Stimulated activated CD4-positive, alpha-beta T cell treated with anti-CD3 and anti-CD28 coated beads, TNF-alpha, amount 100 ng/mL, for 24 hours (primary cell): ENCODE measurements around the gene SLFN12L.
A peak's percentile ranks its signal among the peaks of the same experiment; 100 is the strongest.
"Not testable (repeated sequence)": the region's sequence is repeated elsewhere in the genome, so short reads cannot be mapped to it uniquely, and the experiment has no call there.

Source experiments
- DNase-seq, 3 experiments: peaks; one replicate each; pipeline ENCODE4 v3.0.0-alpha.2; 2020; ENCODE audit warnings: low read depth in 3 of 3

The SLFN12L gene

GRCh38 chr17:35537601-35538141 is at the start of gene SLFN12L:
TSS of gene SLFN12L (minus strand) at chr17:35537678. CDS start at chr17:35522364, 15,314 bp downstream.
- DNase-seq, result no peak

GRCh38 chr17:35586569-35587073 is 49.1 kb upstream of the SLFN12L start:
- no peak for DNase-seq

- DNase-seq, result no peak
Observed at GRCh38 chr17:35584061-35584460, 46.6 kb upstream of the SLFN12L start.

- DNase-seq, result no peak
Observed at GRCh38 chr17:35578929-35579432, 41.5 kb upstream of the SLFN12L start.

- DNase-seq, result peak; percentile 71 to 82 (median 76)
Observed at GRCh38 chr17:35578197-35578928, 40.9 kb upstream of the SLFN12L start, which contains the start of gene PEX12. TSS of gene PEX12 (minus strand) at chr17:35578571. CDS start at chr17:35578021, 550 bp downstream.

GRCh38 chr17:35577830-35578196 is 40.3 kb upstream of the SLFN12L start:
- DNase-seq, result no peak

- no peak for DNase-seq
Observed at GRCh38 chr17:35575759-35576158, 38.3 kb upstream of the SLFN12L start.

- DNase-seq, result no peak
Observed at GRCh38 chr17:35569405-35569804, 31.9 kb upstream of the SLFN12L start.

GRCh38 chr17:35568561-35568960 is 31.1 kb upstream of the SLFN12L start:
- peak in 2 of 3 experiments; percentile 38 to 48 for DNase-seq

GRCh38 chr17:35566968-35567367 is 29.5 kb upstream of the SLFN12L start:
- DNase-seq, result no peak

GRCh38 chr17:35563181-35563580 is 25.7 kb upstream of the SLFN12L start:
- not testable (repeated sequence) for DNase-seq

GRCh38 chr17:35560703-35561102 is 23.2 kb upstream of the SLFN12L start, which contains the start of gene SLFN14:
TSS of gene SLFN14 (minus strand) at chr17:35560819. CDS start at chr17:35558062, 2,757 bp downstream.
- DNase-seq, result no peak

- DNase-seq, result no peak
Observed at GRCh38 chr17:35559495-35560210, 22.2 kb upstream of the SLFN12L start.

GRCh38 chr17:35557353-35557752 is 19.9 kb upstream of the SLFN12L start:
- DNase-seq, result no peak

GRCh38 chr17:35555691-35556090 is 18.2 kb upstream of the SLFN12L start:
- no peak for DNase-seq

GRCh38 chr17:35554668-35555067 is 17.2 kb upstream of the SLFN12L start:
- no peak for DNase-seq

- DNase-seq, result no peak
Observed at GRCh38 chr17:35553310-35553709, 15.8 kb upstream of the SLFN12L start.

GRCh38 chr17:35548978-35549377 is 11.5 kb upstream of the SLFN12L start:
- no peak for DNase-seq

GRCh38 chr17:35548208-35548810 is 10.8 kb upstream of the SLFN12L start:
- DNase-seq, result no peak

GRCh38 chr17:35546487-35546886 is 9.0 kb upstream of the SLFN12L start:
- DNase-seq, result no peak

GRCh38 chr17:35545150-35545549 is 7.7 kb upstream of the SLFN12L start:
- no peak for DNase-seq

- no peak for DNase-seq
Observed at GRCh38 chr17:35543856-35544255, 6.4 kb upstream of the SLFN12L start.
